CD14-positive monocyte (primary cell): Measurements from ENCODE around the gene TSSK1B. TPM values are rescaled to one million over a fixed set of nuclear protein-coding genes. Genes with fewer than 3 reads are reported as not detected.

Source experiments
- DNase-seq, 3 donors: peaks; one replicate each; pipeline ENCODE4 v3.0.0-alpha.2; 2011 to 2022
- H2AFZ ChIP-seq: 2 replicates; pipeline ENCODE4 v1.6.0; 2012; ENCODE audit warnings: mild to moderate bottlenecking, low read depth, low read length, inconsistent platforms; ENCODE audit not compliant: insufficient read depth, poor library complexity, severe bottlenecking
- H3K27ac ChIP-seq, 2 donors: 1 replicate in 1 of 2; 2 replicates in 1 of 2; pipeline ENCODE4 v1.5.1; 2012 to 2013; ENCODE audit warnings: low read length in 2 of 2, control low read depth in 1 of 2, inconsistent platforms in 1 of 2, low read depth in 1 of 2, mild to moderate bottlenecking in 1 of 2
- H3K27me3 ChIP-seq, 2 donors: one replicate each; pipeline versions ENCODE4 v1.6.0 to v1.6.1; 2011 to 2013; ENCODE audit warnings: low read length in 2 of 2; ENCODE audit not compliant: control insufficient read depth in 2 of 2, insufficient read depth in 2 of 2
- H3K36me3 ChIP-seq, 2 donors: replicated peaks in 1 of 2; 1 replicate in 1 of 2; 2 replicates in 1 of 2; pipeline versions ENCODE4 v1.5.1 to v1.6.1; 2012 to 2013; ENCODE audit warnings: low read length in 2 of 2, control low read depth in 1 of 2, inconsistent platforms in 1 of 2, mild to moderate bottlenecking in 1 of 2; ENCODE audit not compliant: insufficient read depth in 2 of 2, control insufficient read depth in 1 of 2
- H3K4me1 ChIP-seq, 2 donors: 1 replicate in 1 of 2; 2 replicates in 1 of 2; pipeline versions ENCODE4 v1.5.1 to v1.6.1; 2012 to 2013; ENCODE audit warnings: low read length in 2 of 2, control low read depth in 1 of 2, inconsistent platforms in 1 of 2, mild to moderate bottlenecking in 1 of 2, moderate library complexity in 1 of 2; ENCODE audit not compliant: insufficient read depth in 2 of 2, control insufficient read depth in 1 of 2
- H3K4me2 ChIP-seq: replicated peaks from 2 replicates; pipeline ENCODE3; 2012; ENCODE audit warnings: low read length, moderate library complexity, mild to moderate bottlenecking; ENCODE audit not compliant: poor library complexity, severe bottlenecking; ENCODE audit errors: extremely low read depth
- H3K4me3 ChIP-seq, 3 experiments: fragments of 200-600 bp in 1 of 3; sonication (generic) in 1 of 3; replicated peaks in 1 of 3; 1 replicate in 2 of 3; 2 replicates in 1 of 3; pipeline ENCODE4 v1.5.1; 2011 to 2013; ENCODE audit warnings: low read length in 3 of 3, mild to moderate bottlenecking in 3 of 3, control low read depth in 2 of 3, low read depth in 2 of 3, inconsistent platforms in 1 of 3, moderate library complexity in 1 of 3
- H3K79me2 ChIP-seq: 2 replicates; pipeline ENCODE4 v1.6.0; 2012; ENCODE audit warnings: mild to moderate bottlenecking, control low read depth, inconsistent platforms, low read length, moderate library complexity; ENCODE audit not compliant: insufficient read depth
- H3K9ac ChIP-seq: 2 replicates; pipeline ENCODE4 v1.6.0; 2017; ENCODE audit warnings: low read length, mild to moderate bottlenecking; ENCODE audit not compliant: insufficient read depth, poor library complexity, severe bottlenecking
- H3K9me3 ChIP-seq, 2 donors: replicated peaks in 1 of 2; 1 replicate in 1 of 2; 2 replicates in 1 of 2; pipeline versions ENCODE4 v1.5.1 to v1.6.1; 2012 to 2013; ENCODE audit warnings: low read length in 2 of 2, control low read depth in 1 of 2; ENCODE audit not compliant: control insufficient read depth in 1 of 2, insufficient read depth in 1 of 2
- H4K20me1 ChIP-seq: 2 replicates; pipeline ENCODE4 v1.6.0; 2012; ENCODE audit warnings: mild to moderate bottlenecking, low read length, control low read depth, moderate library complexity; ENCODE audit not compliant: insufficient read depth
- H3K27ac Mint-ChIP-seq, 7 donors: one replicate each; pipeline ENCODE4 v1.8.0; 2020; ENCODE audit warnings: mild to moderate bottlenecking in 7 of 7, mixed read lengths in 7 of 7, moderate library complexity in 6 of 7, inconsistent platforms in 2 of 7
- H3K27me3 Mint-ChIP-seq, 3 donors: one replicate each; pipeline ENCODE4 v1.8.0; 2021 to 2022; ENCODE audit warnings: low read depth in 3 of 3, mild to moderate bottlenecking in 3 of 3, mixed read lengths in 3 of 3, moderate library complexity in 3 of 3, inconsistent platforms in 1 of 3
- H3K36me3 Mint-ChIP-seq, 2 donors: one replicate each; pipeline ENCODE4 v1.8.0; 2020; ENCODE audit warnings: mixed read lengths in 2 of 2, inconsistent platforms in 1 of 2, mild to moderate bottlenecking in 1 of 2
- H3K4me1 Mint-ChIP-seq: one replicate; pipeline ENCODE4 v1.8.0; 2020; ENCODE audit warnings: mild to moderate bottlenecking, mixed read lengths
- H3K4me3 Mint-ChIP-seq, 2 donors: one replicate each; pipeline ENCODE4 v1.8.0; 2020; ENCODE audit warnings: mild to moderate bottlenecking in 2 of 2, mixed read lengths in 2 of 2, moderate library complexity in 1 of 2
- H3K9me3 Mint-ChIP-seq, 7 donors: one replicate each; pipeline ENCODE4 v1.8.0; 2020 to 2022; ENCODE audit warnings: mixed read lengths in 7 of 7, mild to moderate bottlenecking in 6 of 7, moderate library complexity in 6 of 7, inconsistent platforms in 2 of 7
- CTCF ChIP-seq: fragments of 200-600 bp; IDR thresholded peaks from one replicate; pipeline ENCODE4 v1.8.0; 2022; ENCODE audit warnings: antibody characterized with exemption, mild to moderate bottlenecking
- WGBS: methylation state at CpG from one replicate; pipeline ENCODE4 v1.1.5; 2013; ENCODE audit warnings: missing lambda C conversion rate; ENCODE audit not compliant: insufficient coverage; 5-methylcytosine and 5-hydroxymethylcytosine counted together
- intact Hi-C, 2 donors: fragments of 100-400 bp; cut with micrococcal nuclease; formaldehyde crosslinking; loops; one replicate each; pipeline versions ENCODE4 v1.15.0 to v1.15.1; 2023
- polyA plus RNA-seq, 3 donors: library from polyadenylated mRNA; depleted of rRNA in 1 of 3; unstranded in 2 of 3; stranded (reverse) in 1 of 3; fragments of 300-500 nt in 2 of 3; fragments of >200 nt in 1 of 3; fragmentation: Illumina TruSeq in 2 of 3; gene quantifications; 1 replicate in 2 of 3; 2 replicates in 1 of 3; pipeline ENCODE4 v1.2.3, GENCODE V29; 2012 to 2021

Gene TSSK1B
- polyA plus RNA-seq, 3 donors = not detected

GRCh38 chr5:113382731-113383130, 52.1 kb downstream of the TSSK1B start:
- intact Hi-C loops = loop anchor here in 1 of 2 donors (10.0 kb wide), 1 partner anchor 222 kb away; no protein-coding TSS in a partner anchor
- no peaks in the 10 kb centered on the region for H3K36me3 ChIP-seq

More at GRCh38 chr5:113382731-113383130, 52.1 kb downstream of the TSSK1B start:
- peaks cover 12 to 16% of the 10 kb centered on the region in 2 donors for H3K4me1 ChIP-seq
- no peak for TF ChIP-seq CTCF
- Mint-ChIP-seq H3K27ac (no peak overlapping the region), H3K36me3 (no peaks in the 10 kb centered on the region), H3K4me1 (peaks cover 15% of the 10 kb centered on the region), H3K27me3 (peaks cover 25 to 51% (median 32%) of the 10 kb centered on the region in 3 donors), H3K4me3 (no peak overlapping the region), H3K9me3 (peaks cover 0 to 5% (median 0%) of the 10 kb centered on the region in 7 donors)
- WGBS = no CpG with 5 or more reads among the region's 1 CpG
- H2AFZ ChIP-seq = no peak overlapping the region
- no peaks in the 10 kb centered on the region for H4K20me1 ChIP-seq
- H3K27me3 ChIP-seq = peaks cover 48 to 67% of the 10 kb centered on the region in 2 donors
- no peak overlapping the region for H3K4me2 ChIP-seq
- H3K4me3 ChIP-seq = no peak overlapping the region
- no peaks in the 10 kb centered on the region for H3K79me2 ChIP-seq
- H3K9me3 ChIP-seq = no peaks in the 10 kb centered on the region
- DNase-seq = no peak
- H3K9ac ChIP-seq = no peak overlapping the region
- H3K27ac ChIP-seq = no peak overlapping the region

Other genes starting within 250 kb of the TSSK1B start
- under 1 TPM in 1 of 3 donors, not detected in 2; 0.09 TPM for gene MCC, start 53.5 kb upstream of the TSSK1B start, polyA plus RNA-seq
- 10 to 100 TPM in 2 of 3 donors, 1 to 10 TPM in 1; 5.8 to 10.3 (median 10.3) TPM for gene YTHDC2, start 78.7 kb upstream of the TSSK1B start, polyA plus RNA-seq